Measurements from ENCODE around the gene LMAN1.

GRCh38 chr18:59340817-59341216, 18.2 kb downstream of the LMAN1 start:
- TF ChIP-seq CTCF (IDR thresholded peaks at IDR 0.05): no peak
- TF ChIP-seq POLR2A (IDR thresholded peaks at IDR 0.05): no peak
- TF ChIP-seq POLR2AphosphoS5 (IDR thresholded peaks at IDR 0.05): no peak
